HG03108 (cell line): ENCODE results near the gene CYP2A7.
"Not testable (repeated sequence)": the region's sequence is repeated elsewhere in the genome, so short reads cannot be mapped to it uniquely, and the experiment has no call there.

ENCODE experiments used
- ATAC-seq: cut with Tn5 transposase; IDR thresholded peaks from one replicate; pipeline ENCODE4 v1.9.1; 2021; ENCODE audit warnings: moderate library complexity; ENCODE audit not compliant: unreplicated experiment

The CYP2A7 gene, protein sequence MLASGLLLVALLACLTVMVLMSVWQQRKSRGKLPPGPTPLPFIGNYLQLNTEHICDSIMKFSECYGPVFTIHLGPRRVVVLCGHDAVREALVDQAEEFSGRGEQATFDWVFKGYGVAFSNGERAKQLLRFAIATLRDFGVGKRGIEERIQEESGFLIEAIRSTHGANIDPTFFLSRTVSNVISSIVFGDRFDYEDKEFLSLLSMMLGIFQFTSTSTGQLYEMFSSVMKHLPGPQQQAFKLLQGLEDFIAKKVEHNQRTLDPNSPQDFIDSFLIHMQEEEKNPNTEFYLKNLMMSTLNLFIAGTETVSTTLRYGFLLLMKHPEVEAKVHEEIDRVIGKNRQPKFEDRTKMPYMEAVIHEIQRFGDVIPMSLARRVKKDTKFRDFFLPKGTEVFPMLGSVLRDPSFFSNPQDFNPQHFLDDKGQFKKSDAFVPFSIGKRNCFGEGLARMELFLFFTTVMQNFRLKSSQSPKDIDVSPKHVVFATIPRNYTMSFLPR

DNA sequence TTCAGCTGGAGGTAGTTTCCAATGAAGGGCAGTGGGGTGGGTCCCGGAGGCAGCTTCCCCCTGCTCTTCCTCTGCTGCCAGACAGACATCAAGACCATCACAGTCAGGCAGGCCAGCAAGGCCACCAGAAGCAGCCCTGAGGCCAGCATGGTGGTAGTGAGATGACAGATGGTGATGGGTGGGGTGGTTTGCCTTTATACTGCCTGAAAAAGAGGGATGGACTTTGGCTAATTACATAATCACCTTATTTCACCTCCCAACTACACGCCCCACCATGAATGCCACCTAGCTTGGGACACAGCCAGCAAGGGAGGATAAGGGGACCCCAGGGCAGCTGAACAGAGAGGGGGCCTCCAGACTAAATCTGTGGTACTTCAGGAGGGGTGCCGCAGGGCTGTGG lies at the start of gene CYP2A7:
CYP2A7 (minus strand) TSS at position 170 of the 400 bp plus-strand sequence; CDS start at position 149, 21 bp downstream.
- ATAC-seq = not testable (repeated sequence)

DNA sequence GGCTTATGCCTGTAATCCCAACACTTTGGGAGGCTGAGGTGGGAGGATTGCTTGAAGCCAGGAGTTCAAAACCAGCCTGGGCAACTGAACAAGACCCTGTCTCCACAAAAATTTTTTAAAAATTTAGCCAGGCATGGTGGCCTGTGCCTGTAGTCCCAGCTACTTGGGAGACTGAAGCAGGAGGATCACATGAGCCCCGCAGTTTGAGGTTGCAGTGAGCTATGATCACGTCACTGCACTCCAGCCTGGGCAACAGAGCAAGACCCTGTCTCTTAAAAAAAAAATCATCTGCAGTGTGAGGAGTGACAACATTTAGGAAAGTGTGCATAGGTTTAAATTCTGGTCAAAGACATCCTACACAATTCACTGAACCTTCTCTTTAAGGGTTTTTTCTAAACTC lies 48.8 kb upstream of the CYP2A7 start:
- not testable (repeated sequence) for ATAC-seq

DNA sequence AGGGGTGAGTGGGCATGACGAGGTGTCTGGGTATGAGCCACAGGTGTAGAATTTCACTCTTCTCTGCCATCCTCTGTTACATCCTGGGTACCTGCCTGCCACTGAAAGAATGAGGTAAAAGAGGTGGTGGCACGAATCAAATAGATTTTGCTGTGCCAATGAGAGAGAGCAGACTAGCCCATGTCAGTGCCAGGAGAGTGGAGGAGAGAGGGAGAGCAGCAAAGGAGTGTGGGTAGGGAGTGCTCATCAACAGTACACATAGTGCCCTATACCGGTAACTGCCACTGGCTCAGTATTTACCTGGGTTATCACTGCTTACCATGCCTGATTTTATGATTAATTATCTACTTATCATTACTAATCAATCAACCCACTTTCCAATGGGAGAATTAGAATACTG lies 47.9 kb upstream of the CYP2A7 start:
- ATAC-seq = not testable (repeated sequence)

DNA sequence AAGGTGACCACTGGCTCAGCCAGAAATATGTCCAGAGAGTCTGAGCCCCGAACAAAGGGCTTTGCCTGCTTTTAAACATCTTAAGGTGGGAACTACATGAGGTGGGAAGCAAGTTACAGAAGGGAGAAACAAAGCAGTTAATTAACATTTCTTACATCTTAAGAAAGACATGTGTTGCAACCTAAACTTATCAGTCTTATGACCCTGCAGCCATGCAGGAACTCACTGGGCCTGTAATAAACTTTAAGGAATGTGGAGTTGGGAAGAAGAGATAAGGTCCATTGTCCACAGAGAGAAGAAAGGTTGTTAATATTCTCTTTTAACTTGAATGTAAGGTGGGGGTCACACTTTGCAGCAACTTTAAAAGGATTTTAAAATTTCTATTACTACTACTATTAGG lies 46.8 kb upstream of the CYP2A7 start:
- no peak for ATAC-seq

DNA sequence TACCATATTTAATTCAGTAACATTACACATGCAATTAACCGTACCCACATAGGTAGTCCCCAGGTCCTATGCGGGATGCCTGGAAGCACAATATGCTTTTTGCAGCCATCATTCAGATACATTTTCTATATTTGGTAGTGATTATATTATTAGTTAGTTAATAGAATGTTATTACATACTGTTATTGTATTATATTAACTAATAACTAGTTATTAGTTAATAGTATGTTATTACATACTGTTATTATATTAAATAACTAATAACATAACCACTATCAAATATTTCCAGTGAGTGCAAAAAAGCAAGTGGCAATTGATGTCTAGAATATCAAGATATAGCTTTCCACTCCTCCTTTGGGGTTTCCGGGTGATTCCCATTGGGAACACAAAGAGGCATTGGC lies 45.5 kb upstream of the CYP2A7 start:
- ATAC-seq = no peak

DNA sequence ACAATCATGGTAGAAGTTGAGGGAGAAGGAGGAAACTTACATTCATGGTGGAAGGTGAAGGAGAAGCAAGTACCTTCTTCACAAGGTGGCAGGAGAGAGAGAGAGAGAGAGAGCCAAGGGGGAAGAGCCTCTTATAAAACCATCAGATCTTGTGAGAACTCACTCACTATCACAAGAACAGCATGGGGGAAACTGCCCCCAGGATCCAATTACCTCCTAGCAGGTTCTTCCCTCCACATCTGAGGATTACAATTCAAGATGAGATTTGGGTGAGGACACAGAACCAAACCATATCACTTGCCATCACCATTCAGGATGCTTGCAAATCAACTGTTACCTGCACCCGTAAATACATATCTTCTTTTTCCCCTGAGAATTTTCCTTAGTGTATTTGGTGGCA lies 44.2 kb upstream of the CYP2A7 start:
- ATAC-seq = not testable (repeated sequence)

DNA sequence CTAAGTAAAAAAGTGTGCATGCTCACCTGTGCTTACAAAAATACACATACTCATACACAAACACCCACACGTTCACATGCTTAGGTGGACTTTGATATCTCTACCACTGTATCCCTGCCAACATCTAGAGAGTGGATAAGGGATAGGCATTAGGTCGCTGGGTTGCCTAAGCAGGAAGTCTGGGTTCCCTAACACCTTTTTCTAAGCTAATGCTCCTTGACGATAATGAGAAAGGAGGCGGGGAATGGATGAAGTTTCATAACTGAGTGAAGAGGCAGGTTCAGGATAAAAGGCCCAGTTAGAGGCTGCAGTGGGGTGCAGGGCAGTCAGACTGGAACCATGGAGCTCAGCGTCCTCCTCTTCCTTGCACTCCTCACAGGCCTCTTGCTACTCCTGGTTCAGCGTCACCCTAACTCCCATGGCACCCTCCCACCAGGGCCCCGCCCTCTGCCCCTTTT lies 41.9 kb upstream of the CYP2A7 start:
- ATAC-seq = no peak

DNA sequence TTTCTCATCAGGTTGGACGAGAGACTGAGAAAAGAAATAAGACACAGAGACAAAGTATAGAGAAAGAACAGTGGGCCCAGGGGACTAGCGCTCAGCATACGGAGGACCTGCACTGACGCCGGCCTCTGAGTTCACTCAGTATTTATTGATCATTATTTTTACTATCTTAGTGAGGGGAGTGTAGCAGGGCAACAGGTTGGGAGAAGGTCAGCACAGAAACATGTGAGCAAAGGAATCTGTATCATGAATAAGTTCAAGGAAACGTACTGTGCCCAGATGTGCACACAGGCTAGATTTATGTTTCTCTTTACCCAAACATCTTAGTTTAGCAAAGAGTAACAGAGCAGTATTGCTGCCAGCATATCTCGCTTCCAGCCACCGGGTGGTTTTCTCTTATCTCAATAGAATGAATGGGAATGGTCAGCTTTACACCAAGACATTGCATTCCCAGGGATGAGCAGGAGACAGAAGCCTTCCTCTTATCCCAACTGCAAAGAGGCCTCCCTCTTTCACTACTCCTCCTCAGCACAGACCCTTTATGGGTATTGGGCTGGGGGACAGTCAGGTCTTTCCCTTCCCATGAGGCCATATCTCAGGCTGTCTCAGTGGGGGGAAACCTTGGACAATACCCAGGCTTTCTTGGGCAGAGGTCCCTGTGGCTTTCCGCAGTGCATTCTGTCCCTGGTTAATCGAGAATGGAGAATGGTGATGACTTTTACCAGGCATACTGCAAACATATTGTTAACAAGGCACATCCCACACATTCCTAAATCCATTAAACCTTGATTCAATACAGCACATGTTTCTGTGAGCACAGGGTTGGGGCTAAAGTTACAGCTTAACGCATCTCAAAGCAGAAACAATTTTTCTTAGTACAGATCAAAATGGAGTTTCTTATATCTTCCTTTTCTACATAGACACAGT lies 40.5 kb upstream of the CYP2A7 start:
- ATAC-seq = not testable (repeated sequence)

DNA sequence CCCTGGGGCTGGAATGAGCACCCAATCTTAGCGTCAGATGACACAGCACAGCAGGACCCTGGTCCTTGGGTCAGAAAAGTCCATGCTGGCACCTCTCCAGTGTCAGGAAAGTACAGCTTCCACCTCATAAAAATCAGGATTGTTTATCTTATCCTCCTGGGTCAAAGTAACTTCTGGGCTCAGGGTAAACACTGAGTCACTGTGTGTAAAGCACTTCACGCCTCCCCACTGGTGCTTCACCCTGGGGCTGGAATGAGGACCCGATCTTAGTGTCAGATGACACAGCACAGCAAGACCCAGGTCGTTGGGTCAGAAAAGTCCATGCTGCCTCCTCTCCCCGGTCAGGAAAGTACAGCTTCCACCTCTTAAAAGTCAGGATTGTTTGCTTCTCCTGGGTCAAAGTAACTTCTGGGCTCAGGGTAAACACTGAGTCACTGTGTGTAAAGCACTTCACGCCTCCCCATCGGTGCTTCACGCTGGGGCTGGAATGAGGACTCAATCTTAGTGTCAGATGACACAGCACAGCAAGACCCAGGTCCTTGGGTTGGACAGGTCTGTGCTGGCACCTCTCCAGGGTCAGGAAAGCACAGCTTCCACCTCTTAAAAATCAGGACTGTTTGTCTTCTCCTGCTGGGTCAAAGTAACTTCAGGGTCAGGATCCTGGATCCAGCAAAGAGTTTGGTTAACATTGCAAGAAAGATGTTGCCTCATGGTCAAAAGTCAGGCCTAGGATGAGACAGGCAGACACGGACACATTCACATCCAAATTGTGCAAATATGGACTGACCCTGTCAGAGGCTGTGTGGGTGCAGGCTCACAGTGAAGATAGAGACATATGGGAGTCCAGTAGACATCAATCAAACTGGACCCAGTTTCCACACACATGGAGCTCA lies 39.2 kb upstream of the CYP2A7 start:
- ATAC-seq = no peak

DNA sequence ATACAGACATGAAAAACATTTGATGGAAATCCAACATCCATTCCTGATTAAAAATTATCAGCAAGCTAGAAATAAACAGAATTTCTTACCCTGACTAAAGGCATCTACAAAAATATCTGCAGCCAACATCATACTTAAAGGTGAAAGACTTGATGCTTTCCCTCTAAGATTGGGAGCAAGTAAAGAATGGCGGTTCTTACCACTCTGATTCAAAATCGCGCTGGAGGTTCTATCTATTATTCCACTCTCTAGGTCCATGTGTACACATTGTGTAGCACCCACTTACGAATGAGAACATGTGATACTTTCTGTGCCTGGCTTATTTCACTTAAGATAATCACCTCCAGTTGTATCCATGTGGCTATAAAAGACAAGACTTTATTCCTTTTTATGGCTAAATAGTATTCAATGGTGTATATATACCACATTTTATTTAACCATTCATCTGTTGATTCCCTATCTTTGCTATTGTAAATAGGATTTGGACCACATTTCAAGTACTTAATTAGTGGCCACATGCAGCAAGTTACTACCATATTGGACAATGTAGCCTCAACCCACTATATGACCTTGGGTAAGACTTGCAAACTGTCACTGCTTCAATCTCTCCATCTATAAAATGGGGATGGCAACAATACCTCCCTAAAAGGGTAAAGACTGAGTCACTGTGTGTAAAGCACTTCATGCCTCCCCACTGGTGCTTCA lies 38.4 kb upstream of the CYP2A7 start:
- ATAC-seq = no peak

DNA sequence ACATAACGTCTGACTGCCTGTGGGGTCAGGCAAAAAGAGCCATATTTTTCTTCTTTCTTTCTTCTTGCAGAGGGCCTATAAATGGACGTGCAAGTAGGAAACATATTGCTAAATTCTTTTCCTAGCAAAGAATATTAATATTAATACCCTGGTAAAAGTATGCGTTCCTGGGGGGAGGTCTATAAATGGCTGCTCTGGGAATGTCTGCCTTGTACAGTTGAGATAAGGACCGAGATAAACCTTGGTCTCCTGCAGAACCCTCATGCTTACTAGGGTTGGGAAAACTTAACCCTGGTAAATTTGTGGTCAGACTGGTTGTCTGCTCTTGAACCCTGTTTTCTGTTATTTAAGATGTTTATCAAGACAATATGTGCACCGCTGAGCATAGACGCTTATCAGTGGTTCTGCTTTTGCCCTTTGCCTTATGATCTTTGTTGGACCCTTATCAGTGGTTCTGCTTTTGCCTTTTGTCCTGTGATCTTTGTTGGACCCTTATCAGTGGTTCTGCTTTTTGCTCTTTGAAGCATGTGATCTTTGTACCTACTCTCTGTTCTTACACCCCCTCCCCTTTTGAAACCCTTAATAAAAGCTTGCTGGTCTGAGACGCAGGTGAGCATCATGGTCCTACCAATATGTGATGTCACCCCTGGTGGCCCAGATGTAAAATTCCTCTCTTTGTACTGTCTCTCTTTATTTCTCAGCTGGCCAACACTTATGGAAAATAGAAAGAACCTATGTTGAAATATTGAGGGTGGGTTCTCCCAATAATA lies 37.7 kb upstream of the CYP2A7 start:
- ATAC-seq = not testable (repeated sequence)

DNA sequence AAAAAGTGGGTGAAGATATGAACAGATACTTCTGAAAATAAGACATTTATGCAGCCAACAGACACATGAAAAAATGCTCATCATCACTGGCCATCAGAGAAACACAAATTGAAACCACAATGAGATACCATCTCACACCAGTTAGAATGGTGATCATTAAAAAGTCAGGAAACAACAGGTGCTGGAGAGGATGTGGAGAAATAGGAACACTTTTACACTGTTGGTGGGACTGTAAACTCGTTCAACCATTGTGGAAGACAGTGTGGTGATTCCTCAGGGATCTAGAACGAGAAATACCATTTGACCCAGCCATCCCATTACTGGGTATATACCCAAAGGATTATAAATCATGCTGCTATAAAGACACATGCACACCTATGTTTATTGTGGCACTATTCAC lies 36.3 kb upstream of the CYP2A7 start:
- not testable (repeated sequence) for ATAC-seq

DNA sequence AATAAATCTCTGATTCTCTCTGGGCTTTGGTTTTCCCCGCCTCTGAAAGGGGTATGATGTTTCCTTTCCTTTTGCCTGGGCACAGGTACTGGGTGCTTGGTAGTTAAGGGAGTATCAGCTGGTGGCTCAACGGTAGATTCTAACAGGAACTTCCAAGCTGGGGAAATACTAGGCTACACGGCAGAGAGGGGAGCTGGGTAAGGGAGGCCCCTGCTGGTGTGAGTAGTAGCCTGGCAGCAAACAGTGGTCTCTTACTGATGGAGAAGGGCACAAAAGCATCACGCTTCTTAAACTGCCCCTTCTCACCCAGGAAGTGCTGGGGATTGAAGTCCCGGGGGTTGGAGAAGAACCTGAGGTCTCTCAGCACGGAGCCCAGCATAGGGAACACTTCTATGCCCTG lies 26.9 kb upstream of the CYP2A7 start:
- ATAC-seq = no peak

DNA sequence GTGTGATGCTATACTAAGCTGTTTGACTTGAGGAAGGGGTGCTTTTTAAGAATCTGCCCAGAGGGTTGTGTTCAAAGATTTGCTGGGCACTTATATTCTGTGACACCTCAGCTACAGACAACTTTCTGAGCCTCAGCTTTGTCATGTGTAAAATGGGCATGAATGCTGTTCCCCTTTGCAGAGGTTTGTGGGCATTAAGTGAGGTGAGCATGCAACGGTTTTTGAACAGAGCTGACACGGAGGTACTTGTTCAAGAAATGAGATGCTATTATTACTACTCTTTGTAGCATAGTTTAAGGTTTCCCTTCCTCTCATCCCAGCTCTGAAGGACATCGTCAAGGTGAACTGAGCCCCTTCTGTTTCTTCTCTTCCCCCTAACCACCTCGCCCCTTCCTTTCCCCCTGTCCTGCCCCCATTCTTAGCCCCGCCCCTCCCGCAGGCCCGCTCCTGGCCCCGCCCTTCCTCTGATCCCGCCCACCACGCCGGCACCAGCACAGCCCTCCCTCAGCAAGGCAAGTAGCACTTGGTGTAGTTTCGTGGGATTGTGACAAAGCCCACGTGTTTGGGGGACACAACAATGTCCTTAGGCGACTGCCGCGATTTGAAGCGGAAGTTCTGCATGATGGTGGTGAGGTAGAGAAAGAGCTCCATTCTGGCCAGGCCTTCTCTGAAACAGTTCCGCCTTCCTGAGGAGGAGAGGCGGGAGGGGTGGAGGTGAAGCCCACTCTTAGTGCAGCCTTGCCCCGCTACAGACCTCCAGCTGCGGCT lies 26.1 kb upstream of the CYP2A7 start:
- ATAC-seq = no peak

DNA sequence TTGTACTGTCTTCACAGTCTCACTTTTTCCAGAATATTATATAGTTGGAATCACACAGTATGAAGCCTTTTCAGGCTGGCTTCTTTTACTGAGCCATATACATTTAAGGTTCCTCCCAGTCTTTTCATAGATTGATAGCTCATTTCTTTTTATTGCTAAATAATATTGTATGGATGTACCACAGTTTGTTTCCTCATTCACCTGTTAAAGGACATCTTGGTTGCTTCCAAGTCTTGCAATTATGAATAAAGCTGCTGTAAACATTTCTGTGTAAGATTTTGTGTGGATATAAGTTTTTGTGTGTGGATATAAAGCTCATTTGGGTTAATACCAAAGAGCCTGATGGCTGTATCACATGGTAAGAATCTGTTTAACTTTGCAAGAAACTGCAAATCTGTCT lies 24.5 kb upstream of the CYP2A7 start:
- ATAC-seq = no peak

DNA sequence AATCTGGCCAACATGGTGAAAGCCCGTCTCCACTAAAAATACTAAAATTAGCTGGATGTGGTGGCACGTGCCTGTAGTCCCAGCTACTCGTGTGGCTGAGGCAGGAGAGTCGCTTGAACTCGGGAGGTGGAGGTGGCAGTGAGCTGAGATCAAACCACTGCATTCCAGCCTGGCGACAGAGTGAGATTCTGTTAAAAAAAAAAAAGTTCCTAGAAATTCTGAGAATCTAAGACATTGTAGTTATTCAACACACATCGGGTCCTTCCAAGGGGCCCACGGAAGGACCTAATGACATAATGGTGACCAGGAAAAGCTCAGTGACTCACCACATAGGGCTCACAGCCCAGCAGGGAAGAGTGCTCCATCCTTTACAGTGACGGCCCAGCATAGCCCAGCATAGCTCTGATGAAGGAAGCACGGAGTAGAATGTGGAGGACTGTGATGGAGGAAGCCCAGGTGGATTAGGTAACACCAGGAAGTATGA lies 22.7 kb upstream of the CYP2A7 start:
- ATAC-seq = not testable (repeated sequence)

DNA sequence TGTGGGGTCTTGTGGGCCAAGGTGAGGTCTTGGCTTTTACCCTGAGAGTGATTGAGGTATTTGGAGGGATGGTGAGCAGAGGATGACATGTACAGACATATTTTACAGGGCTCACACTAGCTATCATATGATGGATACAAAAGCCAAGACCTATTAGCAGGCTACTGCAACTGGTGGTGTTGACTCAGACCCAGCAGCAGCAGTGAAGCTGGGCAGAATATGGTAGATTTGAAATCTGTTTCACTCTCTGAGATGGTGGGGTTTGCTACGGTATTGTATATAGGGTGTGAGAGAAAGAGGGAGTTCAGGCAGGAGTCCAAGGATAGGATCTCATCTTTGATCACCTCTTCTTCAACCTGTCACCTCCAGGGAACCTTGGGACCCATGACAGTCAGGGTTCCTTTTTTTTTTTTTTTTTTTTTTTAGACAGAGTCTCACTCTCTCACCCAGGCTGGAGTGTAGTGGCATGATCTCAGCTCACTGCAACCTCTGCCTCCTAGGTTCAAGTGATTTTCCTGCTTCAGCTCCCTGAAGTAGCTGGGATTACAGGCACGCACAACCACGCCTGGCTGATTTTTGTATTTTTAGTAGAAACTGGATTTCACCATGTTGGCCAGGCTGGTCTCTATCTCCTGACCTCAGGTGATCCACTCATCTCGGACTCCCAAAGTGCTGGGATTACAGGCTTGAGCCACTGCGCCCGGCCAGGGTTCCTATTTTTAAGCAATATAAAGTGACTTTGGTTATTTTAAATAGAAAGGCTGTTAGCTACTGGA lies 20.1 kb upstream of the CYP2A7 start:
- ATAC-seq = not testable (repeated sequence)
